ENCODE results near the gene TMEM220. TPM values are rescaled to one million over a fixed set of nuclear protein-coding genes. Genes with fewer than 3 reads are reported as not detected.

TMEM220 gene
- total and polyA plus RNA-seq, 2 experiments from 2014 or later, result 3.1 to 7.8 TPM

DNA sequence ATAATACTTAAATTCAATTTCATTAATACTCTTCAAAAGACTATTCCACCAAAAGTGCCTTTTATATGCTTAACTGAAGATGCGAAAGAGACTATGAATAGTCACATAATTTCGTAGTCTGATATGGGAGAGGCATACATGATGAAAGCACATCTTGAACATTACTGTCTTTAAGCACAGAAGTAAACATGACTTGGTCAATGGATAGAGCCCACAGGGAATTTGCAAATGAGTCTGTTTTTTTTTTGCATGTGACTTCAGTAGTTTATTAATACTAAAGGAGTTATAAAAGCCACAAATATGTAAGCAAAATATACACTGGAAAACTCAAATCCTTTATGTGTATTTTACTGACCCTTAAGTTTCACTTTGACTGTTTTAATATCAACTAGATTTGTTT is 16.5 kb downstream of the TMEM220 start (continued):
- TF ChIP-seq, protein P1, sequence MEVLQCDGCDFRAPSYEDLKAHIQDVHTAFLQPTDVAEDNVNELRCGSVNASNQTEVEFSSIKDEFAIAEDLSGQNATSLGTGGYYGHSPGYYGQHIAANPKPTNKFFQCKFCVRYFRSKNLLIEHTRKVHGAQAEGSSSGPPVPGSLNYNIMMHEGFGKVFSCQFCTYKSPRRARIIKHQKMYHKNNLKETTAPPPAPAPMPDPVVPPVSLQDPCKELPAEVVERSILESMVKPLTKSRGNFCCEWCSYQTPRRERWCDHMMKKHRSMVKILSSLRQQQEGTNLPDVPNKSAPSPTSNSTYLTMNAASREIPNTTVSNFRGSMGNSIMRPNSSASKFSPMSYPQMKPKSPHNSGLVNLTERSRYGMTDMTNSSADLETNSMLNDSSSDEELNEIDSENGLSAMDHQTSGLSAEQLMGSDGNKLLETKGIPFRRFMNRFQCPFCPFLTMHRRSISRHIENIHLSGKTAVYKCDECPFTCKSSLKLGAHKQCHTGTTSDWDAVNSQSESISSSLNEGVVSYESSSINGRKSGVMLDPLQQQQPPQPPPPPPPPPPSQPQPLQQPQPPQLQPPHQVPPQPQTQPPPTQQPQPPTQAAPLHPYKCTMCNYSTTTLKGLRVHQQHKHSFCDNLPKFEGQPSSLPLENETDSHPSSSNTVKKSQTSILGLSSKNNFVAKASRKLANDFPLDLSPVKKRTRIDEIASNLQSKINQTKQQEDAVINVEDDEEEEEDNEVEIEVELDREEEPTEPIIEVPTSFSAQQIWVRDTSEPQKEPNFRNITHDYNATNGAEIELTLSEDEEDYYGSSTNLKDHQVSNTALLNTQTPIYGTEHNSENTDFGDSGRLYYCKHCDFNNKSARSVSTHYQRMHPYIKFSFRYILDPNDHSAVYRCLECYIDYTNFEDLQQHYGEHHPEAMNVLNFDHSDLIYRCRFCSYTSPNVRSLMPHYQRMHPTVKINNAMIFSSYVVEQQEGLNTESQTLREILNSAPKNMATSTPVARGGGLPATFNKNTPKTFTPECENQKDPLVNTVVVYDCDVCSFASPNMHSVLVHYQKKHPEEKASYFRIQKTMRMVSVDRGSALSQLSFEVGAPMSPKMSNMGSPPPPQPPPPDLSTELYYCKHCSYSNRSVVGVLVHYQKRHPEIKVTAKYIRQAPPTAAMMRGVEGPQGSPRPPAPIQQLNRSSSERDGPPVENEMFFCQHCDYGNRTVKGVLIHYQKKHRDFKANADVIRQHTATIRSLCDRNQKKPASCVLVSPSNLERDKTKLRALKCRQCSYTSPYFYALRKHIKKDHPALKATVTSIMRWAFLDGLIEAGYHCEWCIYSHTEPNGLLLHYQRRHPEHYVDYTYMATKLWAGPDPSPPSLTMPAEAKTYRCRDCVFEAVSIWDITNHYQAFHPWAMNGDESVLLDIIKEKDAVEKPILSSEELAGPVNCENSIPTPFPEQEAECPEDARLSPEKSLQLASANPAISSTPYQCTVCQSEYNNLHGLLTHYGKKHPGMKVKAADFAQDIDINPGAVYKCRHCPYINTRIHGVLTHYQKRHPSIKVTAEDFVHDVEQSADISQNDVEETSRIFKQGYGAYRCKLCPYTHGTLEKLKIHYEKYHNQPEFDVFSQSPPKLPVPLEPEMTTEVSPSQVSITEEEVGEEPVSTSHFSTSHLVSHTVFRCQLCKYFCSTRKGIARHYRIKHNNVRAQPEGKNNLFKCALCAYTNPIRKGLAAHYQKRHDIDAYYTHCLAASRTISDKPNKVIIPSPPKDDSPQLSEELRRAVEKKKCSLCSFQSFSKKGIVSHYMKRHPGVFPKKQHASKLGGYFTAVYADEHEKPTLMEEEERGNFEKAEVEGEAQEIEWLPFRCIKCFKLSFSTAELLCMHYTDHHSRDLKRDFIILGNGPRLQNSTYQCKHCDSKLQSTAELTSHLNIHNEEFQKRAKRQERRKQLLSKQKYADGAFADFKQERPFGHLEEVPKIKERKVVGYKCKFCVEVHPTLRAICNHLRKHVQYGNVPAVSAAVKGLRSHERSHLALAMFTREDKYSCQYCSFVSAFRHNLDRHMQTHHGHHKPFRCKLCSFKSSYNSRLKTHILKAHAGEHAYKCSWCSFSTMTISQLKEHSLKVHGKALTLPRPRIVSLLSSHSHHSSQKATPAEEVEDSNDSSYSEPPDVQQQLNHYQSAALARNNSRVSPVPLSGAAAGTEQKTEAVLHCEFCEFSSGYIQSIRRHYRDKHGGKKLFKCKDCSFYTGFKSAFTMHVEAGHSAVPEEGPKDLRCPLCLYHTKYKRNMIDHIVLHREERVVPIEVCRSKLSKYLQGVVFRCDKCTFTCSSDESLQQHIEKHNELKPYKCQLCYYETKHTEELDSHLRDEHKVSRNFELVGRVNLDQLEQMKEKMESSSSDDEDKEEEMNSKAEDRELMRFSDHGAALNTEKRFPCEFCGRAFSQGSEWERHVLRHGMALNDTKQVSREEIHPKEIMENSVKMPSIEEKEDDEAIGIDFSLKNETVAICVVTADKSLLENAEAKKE (CRISPR knock-in tag; IDR thresholded peaks at IDR 0.05), result no peak

DNA sequence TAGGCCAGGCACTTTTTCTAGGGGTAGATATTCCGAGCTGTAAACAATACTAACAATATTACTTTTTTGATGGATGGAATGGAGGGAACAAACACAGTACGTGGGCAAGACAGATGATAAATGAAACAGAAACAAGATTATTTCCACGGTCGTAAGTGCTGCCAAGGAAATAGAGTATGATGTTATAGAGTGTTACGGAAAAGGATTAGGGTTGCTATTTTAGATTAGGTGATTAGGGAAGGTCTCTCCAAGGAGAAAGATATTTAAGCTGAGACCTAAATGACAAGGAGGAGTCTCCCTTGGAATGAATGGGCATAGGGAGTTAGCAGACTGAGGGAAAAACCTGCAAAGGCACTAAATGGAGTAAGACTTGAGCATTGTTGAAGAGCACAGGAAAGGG is 24.1 kb downstream of the TMEM220 start:
- Histone ChIP-seq H2AFZ (no peak overlapping the region), H3K4me3 (no peak overlapping the region), H3K4me2 (no peak overlapping the region), H4K20me1 (replicated peaks; ENCODE audit: insufficient read depth) (no peaks in the 10 kb centered on the region), H3K4me1 (ENCODE audit: insufficient read depth) (no peaks in the 10 kb centered on the region), H3K27me3 (ENCODE audit: insufficient read depth) (no peaks in the 10 kb centered on the region), H3K36me3 (ENCODE audit: insufficient read depth) (peaks cover 25% of the 10 kb centered on the region; the same call in 1 of the 2 replicates), H3K9me2 (ENCODE audit: insufficient read depth) (no peaks in the 10 kb centered on the region), H3K79me2 (replicated peaks; ENCODE audit: insufficient read depth) (no peaks in the 10 kb centered on the region), H3K27ac (ENCODE audit: low read depth) (no peak overlapping the region), H3F3A (replicated peaks; ENCODE audit: low read depth) (no peaks in the 10 kb centered on the region)
- Mint-ChIP-seq H3K27ac (no peak overlapping the region; the same call in 1 of the 2 replicates), H3K9me3 (no peaks in the 10 kb centered on the region), H3K27me3 (ENCODE audit: insufficient read depth, low read depth, poor library complexity) (no peaks in the 10 kb centered on the region), H3K4me3 (no peak overlapping the region), H3K36me3 (ENCODE audit: low read depth) (peaks cover 18% of the 10 kb centered on the region), H3K4me1 (no peaks in the 10 kb centered on the region; the same call in 2 of the 3 replicates)
- ATAC-seq (no peak), DNase-seq (ENCODE audit: low spot score) (no peak)
- TF ChIP-seq EZH2 (IDR thresholded peaks at IDR 0.05; ENCODE audit: low read depth, unreplicated experiment), result no peak
- TF ChIP-seq ZNF331 (CRISPR knock-in tag; IDR thresholded peaks at IDR 0.05; ENCODE audit: low read depth), result no peak
- no peak for TF ChIP-seq STAT1 (IDR thresholded peaks at IDR 0.05; ENCODE audit: unreplicated experiment)

DNA sequence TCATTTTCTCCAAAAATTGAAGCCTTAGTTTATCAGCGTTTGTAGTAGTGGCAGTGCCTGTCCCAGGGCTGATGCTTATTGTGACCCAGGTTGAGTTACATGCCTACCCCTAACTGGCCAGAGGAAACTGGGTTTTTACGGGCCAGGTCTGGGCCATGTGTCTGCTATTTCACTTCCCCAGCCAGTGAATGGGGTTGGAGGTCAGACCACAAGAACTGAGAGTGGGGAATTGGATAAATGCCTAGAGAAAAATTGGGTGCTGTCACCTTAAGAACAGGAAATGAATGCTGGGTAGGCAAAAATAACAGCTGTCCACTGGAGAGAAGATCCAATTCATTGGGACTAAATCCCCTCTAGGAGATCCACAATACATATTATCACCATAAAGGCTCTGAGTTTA is 27.2 kb downstream of the TMEM220 start:
- Histone ChIP-seq H3F3A (replicated peaks; ENCODE audit: low read depth) (no peaks in the 10 kb centered on the region), H4K20me1 (replicated peaks; ENCODE audit: insufficient read depth) (no peaks in the 10 kb centered on the region), H3K4me1 (ENCODE audit: insufficient read depth) (no peaks in the 10 kb centered on the region; the same call in 1 of the 2 replicates), H3K27me3 (ENCODE audit: insufficient read depth) (no peaks in the 10 kb centered on the region), H3K4me3 (no peak overlapping the region), H3K36me3 (ENCODE audit: insufficient read depth) (peaks cover 17% of the 10 kb centered on the region; the same call in 1 of the 2 replicates), H3K9me2 (ENCODE audit: insufficient read depth) (no peaks in the 10 kb centered on the region), H3K79me2 (replicated peaks; ENCODE audit: insufficient read depth) (peaks cover 13% of the 10 kb centered on the region; the same call in 1 of the 2 replicates), H3K27ac (ENCODE audit: low read depth) (no peak overlapping the region), H3K4me2 (no peak overlapping the region), H2AFZ (no peak overlapping the region)
- H3K27me3 Mint-ChIP-seq (ENCODE audit: insufficient read depth, low read depth, poor library complexity), result no peaks in the 10 kb centered on the region
- DNase-seq (ENCODE audit: low spot score) (peak; percentile 4), ATAC-seq (no peak)
- no peak overlapping the region for H3K27ac Mint-ChIP-seq
- H3K4me1 Mint-ChIP-seq, result peaks cover 5% of the 10 kb centered on the region; the same call in 2 of the 3 replicates
- H3K9me3 Mint-ChIP-seq, result no peaks in the 10 kb centered on the region
- peaks cover 10% of the 10 kb centered on the region for H3K36me3 Mint-ChIP-seq (ENCODE audit: low read depth)
- no peak overlapping the region for H3K4me3 Mint-ChIP-seq
- TF ChIP-seq, protein P2, sequence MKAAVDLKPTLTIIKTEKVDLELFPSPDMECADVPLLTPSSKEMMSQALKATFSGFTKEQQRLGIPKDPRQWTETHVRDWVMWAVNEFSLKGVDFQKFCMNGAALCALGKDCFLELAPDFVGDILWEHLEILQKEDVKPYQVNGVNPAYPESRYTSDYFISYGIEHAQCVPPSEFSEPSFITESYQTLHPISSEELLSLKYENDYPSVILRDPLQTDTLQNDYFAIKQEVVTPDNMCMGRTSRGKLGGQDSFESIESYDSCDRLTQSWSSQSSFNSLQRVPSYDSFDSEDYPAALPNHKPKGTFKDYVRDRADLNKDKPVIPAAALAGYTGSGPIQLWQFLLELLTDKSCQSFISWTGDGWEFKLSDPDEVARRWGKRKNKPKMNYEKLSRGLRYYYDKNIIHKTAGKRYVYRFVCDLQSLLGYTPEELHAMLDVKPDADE (IDR thresholded peaks at IDR 0.05), result no peak
- no peak for TF ChIP-seq EZH2 (IDR thresholded peaks at IDR 0.05; ENCODE audit: low read depth, unreplicated experiment)
- TF ChIP-seq NANOG (IDR thresholded peaks at IDR 0.05; ENCODE audit: borderline replicate concordance), result no peak
- no peak for TF ChIP-seq POLR2AphosphoS5 (IDR thresholded peaks at IDR 0.05; ENCODE audit: low read depth)

Data from GM23338 (cell line).